Mucosa of stomach (tissue), 1 donor: Measurements from ENCODE around the gene OBI1.

ENCODE experiments used
- H3K27me3 ChIP-seq: one replicate; pipeline ENCODE4 v1.7.0; 2013; ENCODE audit warnings: mild to moderate bottlenecking, low read length; ENCODE audit not compliant: control insufficient read depth, insufficient read depth
- H3K36me3 ChIP-seq: one replicate; pipeline ENCODE4 v1.7.0; 2013; ENCODE audit warnings: low read length; ENCODE audit not compliant: control insufficient read depth, insufficient read depth
- H3K4me1 ChIP-seq: one replicate; pipeline ENCODE4 v1.7.0; 2013; ENCODE audit warnings: mild to moderate bottlenecking, low read length; ENCODE audit not compliant: control insufficient read depth, insufficient read depth
- H3K4me3 ChIP-seq: one replicate; pipeline ENCODE4 v1.7.0; 2013; ENCODE audit warnings: low read length
- H3K9ac ChIP-seq: one replicate; pipeline ENCODE4 v1.7.0; 2013; ENCODE audit warnings: mild to moderate bottlenecking, low read length, moderate library complexity
- H3K9me3 ChIP-seq: one replicate; pipeline ENCODE4 v1.7.0; 2013; ENCODE audit warnings: mild to moderate bottlenecking, low read length, moderate library complexity; ENCODE audit not compliant: control insufficient read depth
- donor health status: Pancreatic carcinoma.

The OBI1 gene, protein sequence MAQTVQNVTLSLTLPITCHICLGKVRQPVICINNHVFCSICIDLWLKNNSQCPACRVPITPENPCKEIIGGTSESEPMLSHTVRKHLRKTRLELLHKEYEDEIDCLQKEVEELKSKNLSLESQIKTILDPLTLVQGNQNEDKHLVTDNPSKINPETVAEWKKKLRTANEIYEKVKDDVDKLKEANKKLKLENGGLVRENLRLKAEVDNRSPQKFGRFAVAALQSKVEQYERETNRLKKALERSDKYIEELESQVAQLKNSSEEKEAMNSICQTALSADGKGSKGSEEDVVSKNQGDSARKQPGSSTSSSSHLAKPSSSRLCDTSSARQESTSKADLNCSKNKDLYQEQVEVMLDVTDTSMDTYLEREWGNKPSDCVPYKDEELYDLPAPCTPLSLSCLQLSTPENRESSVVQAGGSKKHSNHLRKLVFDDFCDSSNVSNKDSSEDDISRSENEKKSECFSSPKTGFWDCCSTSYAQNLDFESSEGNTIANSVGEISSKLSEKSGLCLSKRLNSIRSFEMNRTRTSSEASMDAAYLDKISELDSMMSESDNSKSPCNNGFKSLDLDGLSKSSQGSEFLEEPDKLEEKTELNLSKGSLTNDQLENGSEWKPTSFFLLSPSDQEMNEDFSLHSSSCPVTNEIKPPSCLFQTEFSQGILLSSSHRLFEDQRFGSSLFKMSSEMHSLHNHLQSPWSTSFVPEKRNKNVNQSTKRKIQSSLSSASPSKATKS

DNA sequence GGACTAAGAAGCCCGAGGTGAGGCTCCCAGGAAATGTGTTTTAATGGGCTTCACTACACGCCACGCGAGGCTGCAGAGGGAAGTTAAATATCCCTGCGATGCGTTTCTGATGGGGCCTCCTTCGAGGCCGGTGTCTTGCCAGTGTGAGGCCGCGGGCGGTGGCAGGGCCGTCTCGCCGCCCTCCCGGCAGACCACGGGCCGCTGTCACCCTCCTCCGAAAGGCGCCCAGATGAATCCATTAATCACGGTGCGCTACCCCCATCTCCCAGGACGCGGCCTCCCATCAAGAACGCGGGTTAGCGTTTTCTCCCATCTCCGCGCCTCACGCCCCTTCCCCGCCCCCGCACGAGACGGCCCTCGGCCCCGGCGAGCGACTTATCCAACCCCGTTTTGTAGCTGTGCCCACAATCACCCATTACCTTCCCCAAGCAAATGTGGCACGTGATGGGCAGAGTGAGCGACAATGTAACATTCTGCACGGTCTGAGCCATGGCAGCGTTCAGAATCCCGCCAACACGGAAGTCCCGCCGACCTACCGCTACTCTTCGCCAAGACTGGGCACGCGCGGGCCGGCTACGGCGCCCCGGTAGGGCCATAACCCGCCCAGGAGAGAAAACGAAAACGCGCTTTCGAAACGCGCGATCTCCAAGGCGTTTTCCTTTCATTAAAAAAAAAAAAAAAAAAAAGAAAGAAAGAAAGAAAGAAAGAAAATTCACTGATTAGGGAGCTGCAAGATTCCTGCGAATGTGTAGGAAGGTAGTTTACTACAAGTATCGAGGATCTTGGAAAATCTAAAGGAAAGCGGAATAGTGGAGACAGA is at the start of gene OBI1:
OBI1 (minus strand) TSS at position 526 of the 820 bp plus-strand sequence; CDS start at position 491, 35 bp downstream.
- Histone ChIP-seq H3K9ac (peak within 1 kb of the TSS; percentile 75), H3K9me3 (no peaks in the 10 kb centered on the region), H3K36me3 (no peaks in the 10 kb centered on the region), H3K4me1 (peaks cover 8% of the 10 kb centered on the region), H3K4me3 (peak within 1 kb of the TSS; percentile 53), H3K27me3 (peaks cover 5% of the 10 kb centered on the region)

- no peaks in the 10 kb centered on the region for H3K9me3 ChIP-seq
These were observed 42.4 kb upstream of the OBI1 start for GRCh38 chr13:78701383-78701782.

DNA sequence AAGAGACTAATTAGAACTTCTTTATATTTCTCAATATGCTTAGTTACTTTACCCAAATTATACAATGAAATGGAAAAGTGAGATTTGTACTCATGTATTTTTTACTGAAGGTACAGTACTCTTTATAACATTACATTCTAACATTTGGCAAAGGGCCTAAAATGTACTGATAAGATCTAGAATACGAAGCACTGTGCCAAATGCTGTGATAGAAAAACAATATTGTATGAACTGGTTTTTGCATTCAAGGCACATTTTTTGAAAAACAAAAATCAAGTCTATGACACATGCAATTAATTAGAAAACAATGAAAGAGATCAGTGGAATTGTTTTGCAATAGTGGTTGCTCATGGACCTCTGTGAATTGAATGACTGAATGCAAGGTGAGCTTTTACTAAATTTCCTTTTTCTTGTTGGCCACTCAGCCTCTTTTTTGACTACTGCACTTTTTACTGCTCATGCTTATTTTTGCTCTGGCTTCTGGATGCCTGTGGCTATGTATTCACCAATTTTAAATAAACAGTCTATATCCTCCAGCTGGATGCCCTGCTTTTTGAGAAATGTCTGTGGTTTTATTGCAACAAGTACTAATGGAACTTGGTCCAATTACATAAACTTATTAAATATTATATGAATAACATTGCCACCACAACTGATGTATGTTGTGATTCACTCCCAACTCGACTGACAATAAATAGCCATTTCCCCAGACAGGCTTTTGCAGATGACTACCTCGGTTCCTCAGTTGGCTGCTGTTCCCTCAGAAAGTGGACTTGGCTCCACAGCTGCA is 41.4 kb upstream of the OBI1 start:
- Histone ChIP-seq H3K36me3 (no peaks in the 10 kb centered on the region), H3K9me3 (no peaks in the 10 kb centered on the region), H3K27me3 (no peaks in the 10 kb centered on the region), H3K4me3 (no peak overlapping the region), H3K9ac (no peak overlapping the region), H3K4me1 (no peaks in the 10 kb centered on the region)

More at GRCh38 chr13:78701383-78701782, 42.4 kb upstream of the OBI1 start:
- Histone ChIP-seq H3K36me3 (no peaks in the 10 kb centered on the region), H3K4me3 (no peak overlapping the region), H3K27me3 (no peaks in the 10 kb centered on the region), H3K9ac (no peak overlapping the region), H3K4me1 (no peaks in the 10 kb centered on the region)

- H3K27me3 ChIP-seq, result no peaks in the 10 kb centered on the region
- no peaks in the 10 kb centered on the region for H3K4me1 ChIP-seq
- H3K9me3 ChIP-seq, result no peaks in the 10 kb centered on the region
- no peak overlapping the region for H3K9ac ChIP-seq
- no peaks in the 10 kb centered on the region for H3K36me3 ChIP-seq
- H3K4me3 ChIP-seq, result no peak overlapping the region
These were observed 30.1 kb upstream of the OBI1 start for GRCh38 chr13:78689011-78689410.

DNA sequence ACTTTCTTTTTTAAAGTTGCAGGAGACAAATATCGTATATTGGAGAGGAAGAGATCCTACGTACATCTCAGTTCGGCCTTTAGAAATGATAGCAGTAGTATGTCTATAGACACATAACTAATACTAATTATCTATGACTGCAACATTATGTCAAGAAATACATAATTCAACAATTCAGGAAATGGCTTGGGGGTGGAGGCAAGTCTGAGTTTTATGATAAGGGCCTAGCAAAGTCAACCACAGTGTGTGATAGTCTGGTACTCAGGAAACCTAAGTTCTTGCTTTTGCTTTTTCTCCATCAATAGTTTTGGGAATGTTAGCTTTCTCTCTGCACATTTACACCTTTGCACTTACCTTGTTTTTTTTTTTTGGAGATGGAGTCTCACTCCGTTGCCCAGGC is 27.5 kb upstream of the OBI1 start:
- Histone ChIP-seq H3K27me3 (no peaks in the 10 kb centered on the region), H3K9me3 (no peaks in the 10 kb centered on the region), H3K4me3 (no peak overlapping the region), H3K4me1 (no peaks in the 10 kb centered on the region), H3K36me3 (no peaks in the 10 kb centered on the region), H3K9ac (no peak overlapping the region)

GRCh38 chr13:78680576-78681350 is 21.8 kb upstream of the OBI1 start:
- Histone ChIP-seq H3K27me3 (no peaks in the 10 kb centered on the region), H3K36me3 (no peaks in the 10 kb centered on the region), H3K4me1 (no peaks in the 10 kb centered on the region), H3K4me3 (no peak overlapping the region), H3K9ac (no peak overlapping the region), H3K9me3 (no peaks in the 10 kb centered on the region)

DNA sequence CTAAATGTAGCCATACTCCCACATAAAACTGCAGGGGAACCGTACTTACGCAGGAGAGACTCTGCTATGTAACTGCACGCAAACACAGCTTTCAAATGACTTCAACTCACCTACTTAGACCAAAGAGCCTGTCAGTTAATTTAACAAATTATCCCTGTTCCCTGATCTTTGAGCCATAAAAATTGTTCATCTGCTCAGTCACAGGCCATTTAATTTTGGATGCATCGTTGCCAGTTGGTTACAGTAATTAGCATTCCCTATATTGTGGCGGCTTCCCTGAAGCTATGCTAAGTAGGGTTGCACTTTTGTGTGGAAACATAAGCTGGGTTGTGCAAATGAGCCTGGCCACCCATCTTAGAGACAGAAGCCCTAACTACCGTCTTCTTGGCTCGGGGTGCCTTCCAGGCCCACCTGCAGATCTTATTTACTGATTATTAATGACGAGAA is 21.2 kb upstream of the OBI1 start:
- no peaks in the 10 kb centered on the region for H3K36me3 ChIP-seq
- no peaks in the 10 kb centered on the region for H3K27me3 ChIP-seq
- H3K4me3 ChIP-seq, result no peak overlapping the region
- H3K9ac ChIP-seq, result no peak overlapping the region
- no peaks in the 10 kb centered on the region for H3K4me1 ChIP-seq
- H3K9me3 ChIP-seq, result no peaks in the 10 kb centered on the region

GRCh38 chr13:78679329-78679728 is 20.4 kb upstream of the OBI1 start:
- Histone ChIP-seq H3K4me3 (no peak overlapping the region), H3K4me1 (no peaks in the 10 kb centered on the region), H3K27me3 (no peaks in the 10 kb centered on the region), H3K9me3 (no peaks in the 10 kb centered on the region), H3K36me3 (no peaks in the 10 kb centered on the region), H3K9ac (no peak overlapping the region)

DNA sequence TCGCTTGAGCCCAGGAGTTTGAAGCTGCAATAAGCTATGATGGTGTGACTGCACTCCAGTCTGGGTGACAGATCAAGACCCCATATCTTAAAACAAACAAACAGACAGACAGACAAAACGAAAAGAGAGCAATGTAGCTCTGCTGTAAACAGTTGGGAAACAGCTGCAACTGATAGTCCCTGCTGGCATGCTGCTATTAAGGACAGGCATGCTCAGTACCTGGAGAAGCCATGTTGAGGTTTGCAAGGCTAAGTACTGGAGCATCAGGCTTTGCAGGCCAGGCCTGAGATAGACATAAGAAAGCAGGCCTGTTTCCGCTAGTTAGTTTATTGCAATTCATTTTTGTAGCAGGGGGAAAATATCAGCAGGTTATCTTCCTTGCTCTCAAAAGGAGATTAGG is 16.2 kb upstream of the OBI1 start:
- no peaks in the 10 kb centered on the region for H3K36me3 ChIP-seq
- H3K4me3 ChIP-seq, result no peak overlapping the region
- no peaks in the 10 kb centered on the region for H3K27me3 ChIP-seq
- H3K9me3 ChIP-seq, result no peaks in the 10 kb centered on the region
- H3K4me1 ChIP-seq, result no peaks in the 10 kb centered on the region
- H3K9ac ChIP-seq, result no peak overlapping the region

GRCh38 chr13:78674638-78675037 is 15.7 kb upstream of the OBI1 start:
- no peaks in the 10 kb centered on the region for H3K27me3 ChIP-seq
- H3K4me3 ChIP-seq, result no peak overlapping the region
- H3K4me1 ChIP-seq, result no peaks in the 10 kb centered on the region
- H3K9ac ChIP-seq, result no peak overlapping the region
- no peaks in the 10 kb centered on the region for H3K9me3 ChIP-seq
- H3K36me3 ChIP-seq, result no peaks in the 10 kb centered on the region

GRCh38 chr13:78662467-78662866 is 3.5 kb upstream of the OBI1 start:
- no peaks in the 10 kb centered on the region for H3K9me3 ChIP-seq
- H3K27me3 ChIP-seq, result peaks cover 5% of the 10 kb centered on the region
- H3K36me3 ChIP-seq, result no peaks in the 10 kb centered on the region

More at GRCh38 chr13:78662467-78662866, 3.5 kb upstream of the OBI1 start:
- Histone ChIP-seq H3K4me3 (no peak overlapping the region), H3K4me1 (peaks cover 8% of the 10 kb centered on the region), H3K9ac (no peak overlapping the region)
